Ascending aorta (tissue), 2 donors: ENCODE measurements around the gene DPYD. TPM values are rescaled to one million over a fixed set of nuclear protein-coding genes. Genes with fewer than 3 reads are reported as not detected.

ENCODE experiments used
- DNase-seq, 2 donors: peaks; one replicate each; pipeline ENCODE4 v3.0.0-alpha.2; 2019; ENCODE audit warnings: low spot score in 2 of 2
- H3K27ac ChIP-seq, 2 donors: fragments of 200-600 bp; sonication (generic); one replicate each; pipeline ENCODE4 v1.5.1; 2016 to 2017; ENCODE audit warnings: mild to moderate bottlenecking in 1 of 2
- H3K27me3 ChIP-seq: fragments of 200-600 bp; sonication (generic); one replicate; pipeline ENCODE4 v1.5.1; 2017
- H3K36me3 ChIP-seq, 2 donors: fragments of 200-600 bp; sonication (generic); one replicate each; pipeline ENCODE4 v1.5.1; 2016
- H3K4me1 ChIP-seq, 2 donors: fragments of 200-600 bp; sonication (generic); one replicate each; pipeline ENCODE4 v1.5.1; 2016 to 2017; ENCODE audit warnings: mild to moderate bottlenecking in 1 of 2
- H3K4me3 ChIP-seq, 2 donors: fragments of 200-600 bp; sonication (generic); one replicate each; pipeline ENCODE4 v1.5.1; 2016 to 2017; ENCODE audit warnings: mild to moderate bottlenecking in 1 of 2
- H3K9me3 ChIP-seq, 2 donors: fragments of 200-600 bp; sonication (generic); one replicate each; pipeline ENCODE4 v1.5.1; 2016
- intact Hi-C: fragments of 100-400 bp; cut with DNase I; formaldehyde crosslinking; loops from one replicate; pipeline ENCODE4 v1.15.1; 2023
- total RNA-seq: library from RNA; depleted of rRNA; stranded (reverse); fragments of >200 nt; gene quantifications from one replicate; pipeline ENCODE4 v1.1.0, GENCODE V29; 2016
- TF ChIP-seq, protein P1 (sequence below), 3 experiments: fragments of 200-600 bp in 2 of 3; fragments of 450-650 bp in 1 of 3; sonication (generic) in 2 of 3; IDR thresholded peaks; one replicate each; pipeline ENCODE4 v1.5.1; 2016 to 2019; ENCODE audit warnings: antibody characterized with exemption in 3 of 3, mild to moderate bottlenecking in 1 of 3, moderate library complexity in 1 of 3

Gene DPYD
- total RNA-seq, 1 donor from 2014 or later: 22.9 TPM

DNA sequence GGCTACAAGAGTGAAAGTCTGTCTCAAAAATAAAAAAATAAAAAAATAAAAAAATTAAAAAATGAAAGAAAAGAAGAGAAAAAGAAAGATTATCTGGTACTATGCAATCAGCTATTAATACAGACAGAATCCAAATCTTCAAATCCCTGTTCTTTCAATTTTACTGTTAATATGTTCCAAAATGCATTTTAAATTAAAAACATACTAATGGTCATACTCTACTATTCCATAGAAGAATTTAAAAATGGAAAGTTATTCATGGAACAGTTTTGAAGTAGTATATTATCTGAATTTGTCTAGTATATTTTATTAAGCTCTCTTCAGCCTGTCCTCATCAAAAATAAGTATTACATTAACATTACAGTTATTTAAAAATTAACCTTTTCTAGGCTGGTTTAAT is 769.2 kb downstream of the DPYD start:
- no peaks in the 10 kb centered on the region for H3K36me3 ChIP-seq
- H3K27ac ChIP-seq: no peak overlapping the region
- DNase-seq: no peak
- H3K4me3 ChIP-seq: no peak overlapping the region
- H3K9me3 ChIP-seq: no peaks in the 10 kb centered on the region
- H3K4me1 ChIP-seq: no peaks in the 10 kb centered on the region
- intact Hi-C loops: no loop called here
- TF ChIP-seq, protein P1, sequence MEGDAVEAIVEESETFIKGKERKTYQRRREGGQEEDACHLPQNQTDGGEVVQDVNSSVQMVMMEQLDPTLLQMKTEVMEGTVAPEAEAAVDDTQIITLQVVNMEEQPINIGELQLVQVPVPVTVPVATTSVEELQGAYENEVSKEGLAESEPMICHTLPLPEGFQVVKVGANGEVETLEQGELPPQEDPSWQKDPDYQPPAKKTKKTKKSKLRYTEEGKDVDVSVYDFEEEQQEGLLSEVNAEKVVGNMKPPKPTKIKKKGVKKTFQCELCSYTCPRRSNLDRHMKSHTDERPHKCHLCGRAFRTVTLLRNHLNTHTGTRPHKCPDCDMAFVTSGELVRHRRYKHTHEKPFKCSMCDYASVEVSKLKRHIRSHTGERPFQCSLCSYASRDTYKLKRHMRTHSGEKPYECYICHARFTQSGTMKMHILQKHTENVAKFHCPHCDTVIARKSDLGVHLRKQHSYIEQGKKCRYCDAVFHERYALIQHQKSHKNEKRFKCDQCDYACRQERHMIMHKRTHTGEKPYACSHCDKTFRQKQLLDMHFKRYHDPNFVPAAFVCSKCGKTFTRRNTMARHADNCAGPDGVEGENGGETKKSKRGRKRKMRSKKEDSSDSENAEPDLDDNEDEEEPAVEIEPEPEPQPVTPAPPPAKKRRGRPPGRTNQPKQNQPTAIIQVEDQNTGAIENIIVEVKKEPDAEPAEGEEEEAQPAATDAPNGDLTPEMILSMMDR (IDR thresholded peaks at IDR 0.05): no peak
- no peaks in the 10 kb centered on the region for H3K27me3 ChIP-seq

DNA sequence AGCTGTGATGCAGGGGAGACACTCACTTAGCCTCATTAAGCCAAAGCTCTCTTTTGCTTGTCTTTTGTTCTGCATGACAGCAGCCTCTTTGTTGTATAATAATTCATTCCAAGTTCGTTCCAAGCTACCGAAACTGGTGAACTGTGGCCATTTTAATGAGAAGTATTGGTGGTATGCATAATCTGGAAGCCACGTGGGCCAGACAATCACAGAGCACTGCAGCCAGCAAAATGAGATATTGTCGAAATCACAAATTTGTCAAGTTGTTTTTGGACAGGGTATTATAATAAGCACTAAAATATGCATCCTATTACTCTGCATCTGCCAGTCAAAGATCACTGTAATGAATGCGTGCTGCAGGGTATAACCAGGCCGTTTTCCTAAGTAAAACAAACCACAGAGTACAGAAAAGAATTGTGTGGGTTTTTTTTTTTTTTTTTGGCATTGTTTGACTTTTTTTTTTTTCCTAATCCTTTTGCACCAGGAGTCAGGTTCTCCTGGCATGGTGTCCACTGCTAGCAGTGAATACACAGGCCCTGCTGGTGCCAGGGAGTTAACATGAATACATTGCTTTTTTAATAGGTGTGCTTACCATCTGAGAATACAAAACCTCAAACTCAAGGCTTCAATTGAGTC is 775.4 kb downstream of the DPYD start:
- DNase-seq: no peak
- Histone ChIP-seq H3K4me3 (no peak overlapping the region), H3K9me3 (no peaks in the 10 kb centered on the region), H3K4me1 (peaks cover 0 to 3% of the 10 kb centered on the region in 2 donors), H3K27me3 (no peaks in the 10 kb centered on the region), H3K36me3 (no peaks in the 10 kb centered on the region), H3K27ac (no peak overlapping the region)
- TF ChIP-seq, protein P1 (IDR thresholded peaks at IDR 0.05): no peak
- intact Hi-C loops: no loop called here

DNA sequence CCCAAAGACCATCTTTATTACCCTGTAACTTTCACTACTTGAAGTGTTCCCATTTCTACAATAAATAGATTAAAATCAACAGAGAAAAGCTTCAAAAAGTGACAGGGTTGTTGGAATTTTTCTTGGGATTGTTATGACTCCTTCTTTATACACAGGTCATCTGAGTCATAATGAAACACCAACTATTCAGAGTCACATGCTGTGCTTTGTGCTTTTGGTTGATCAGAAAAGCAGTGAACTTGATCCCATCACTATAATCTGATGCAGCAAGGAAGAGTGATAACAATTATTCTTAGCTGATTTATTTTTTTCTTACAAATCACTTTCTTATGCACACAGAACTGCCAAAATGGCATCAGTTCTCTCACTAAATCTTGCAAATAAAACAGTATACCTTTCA is 776.3 kb downstream of the DPYD start:
- H3K36me3 ChIP-seq: no peaks in the 10 kb centered on the region
- no peaks in the 10 kb centered on the region for H3K9me3 ChIP-seq
- H3K27ac ChIP-seq: no peak overlapping the region
- no peak for DNase-seq
- peaks cover 0 to 3% of the 10 kb centered on the region in 2 donors for H3K4me1 ChIP-seq
- TF ChIP-seq, protein P1 (IDR thresholded peaks at IDR 0.05): no peak
- no peaks in the 10 kb centered on the region for H3K27me3 ChIP-seq
- H3K4me3 ChIP-seq: no peak overlapping the region
- intact Hi-C loops: no loop called here

DNA sequence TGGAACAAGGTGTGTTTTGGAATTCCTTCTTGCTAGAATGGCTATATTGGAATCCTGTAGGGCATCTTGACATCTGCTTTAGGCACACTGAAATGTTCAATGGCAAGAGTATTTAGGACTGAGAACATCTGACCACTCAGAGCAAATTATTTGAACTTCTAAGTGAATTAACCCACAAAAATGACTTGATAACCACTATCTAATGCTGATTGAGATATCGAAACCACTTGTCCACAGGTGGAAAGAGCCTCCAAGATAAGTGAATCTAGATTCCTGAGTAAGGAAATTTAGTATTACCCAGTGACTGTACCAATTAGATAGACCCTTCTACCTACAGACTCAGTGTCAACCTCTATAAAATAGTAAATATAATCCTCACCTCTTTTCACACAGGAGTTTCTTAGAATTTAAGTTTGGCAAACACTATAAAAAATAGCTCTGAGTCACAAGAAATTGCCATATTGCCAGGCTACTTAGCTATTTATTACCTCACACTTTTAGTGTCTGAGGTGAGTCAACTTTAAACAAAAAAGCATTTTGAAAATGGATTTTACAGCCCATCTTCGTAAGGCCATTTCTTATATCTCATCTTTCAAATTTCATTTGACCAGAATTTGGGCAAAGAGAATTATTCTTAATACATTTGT is 777.5 kb downstream of the DPYD start:
- TF ChIP-seq, protein P1 (IDR thresholded peaks at IDR 0.05): no peak
- Histone ChIP-seq H3K27ac (no peak overlapping the region), H3K4me1 (peaks cover 0 to 3% of the 10 kb centered on the region in 2 donors), H3K4me3 (no peak overlapping the region), H3K36me3 (no peaks in the 10 kb centered on the region), H3K9me3 (no peaks in the 10 kb centered on the region), H3K27me3 (no peaks in the 10 kb centered on the region)
- intact Hi-C loops: no loop called here
- DNase-seq: no peak

DNA sequence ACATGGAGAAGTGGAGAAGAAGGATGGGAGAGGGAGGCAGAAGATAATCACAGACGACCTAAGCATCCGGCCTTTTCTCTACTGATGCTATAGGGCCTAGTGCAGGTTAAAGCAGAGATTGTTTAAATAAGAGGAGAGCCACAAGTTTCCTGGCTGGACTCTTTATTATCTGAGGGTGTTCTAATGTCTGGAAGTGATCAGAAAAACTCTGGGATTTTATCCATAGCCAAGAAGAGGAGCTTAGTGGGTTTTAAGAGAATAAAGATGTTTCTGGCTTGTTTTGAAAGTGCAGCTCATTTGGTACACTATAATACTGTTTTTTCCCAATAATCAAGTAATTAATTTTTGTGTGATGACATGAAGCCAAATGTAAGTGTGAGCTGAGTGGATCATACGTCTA is 780.2 kb downstream of the DPYD start:
- Histone ChIP-seq H3K27me3 (no peaks in the 10 kb centered on the region), H3K4me1 (no peaks in the 10 kb centered on the region), H3K9me3 (no peaks in the 10 kb centered on the region), H3K4me3 (no peak overlapping the region), H3K36me3 (no peaks in the 10 kb centered on the region), H3K27ac (no peak overlapping the region)
- TF ChIP-seq, protein P1 (IDR thresholded peaks at IDR 0.05): no peak
- no peak for DNase-seq
- intact Hi-C loops: no loop called here
